GM18517 (cell line): ENCODE results near the gene SMARCD1.

Source experiments
- ATAC-seq: cut with Tn5 transposase; IDR thresholded peaks from one replicate; pipeline ENCODE4 v1.9.1; 2021; ENCODE audit warnings: mild to moderate bottlenecking, moderate library complexity; ENCODE audit not compliant: unreplicated experiment

SMARCD1 gene

GRCh38 chr12:50057000-50057841 is 27.9 kb upstream of the SMARCD1 start, which contains the start of gene ASIC1:
ASIC1 (plus strand) TSS chr12:50057596; CDS start chr12:50058767, 1,171 bp downstream.
- no peak for ATAC-seq

DNA sequence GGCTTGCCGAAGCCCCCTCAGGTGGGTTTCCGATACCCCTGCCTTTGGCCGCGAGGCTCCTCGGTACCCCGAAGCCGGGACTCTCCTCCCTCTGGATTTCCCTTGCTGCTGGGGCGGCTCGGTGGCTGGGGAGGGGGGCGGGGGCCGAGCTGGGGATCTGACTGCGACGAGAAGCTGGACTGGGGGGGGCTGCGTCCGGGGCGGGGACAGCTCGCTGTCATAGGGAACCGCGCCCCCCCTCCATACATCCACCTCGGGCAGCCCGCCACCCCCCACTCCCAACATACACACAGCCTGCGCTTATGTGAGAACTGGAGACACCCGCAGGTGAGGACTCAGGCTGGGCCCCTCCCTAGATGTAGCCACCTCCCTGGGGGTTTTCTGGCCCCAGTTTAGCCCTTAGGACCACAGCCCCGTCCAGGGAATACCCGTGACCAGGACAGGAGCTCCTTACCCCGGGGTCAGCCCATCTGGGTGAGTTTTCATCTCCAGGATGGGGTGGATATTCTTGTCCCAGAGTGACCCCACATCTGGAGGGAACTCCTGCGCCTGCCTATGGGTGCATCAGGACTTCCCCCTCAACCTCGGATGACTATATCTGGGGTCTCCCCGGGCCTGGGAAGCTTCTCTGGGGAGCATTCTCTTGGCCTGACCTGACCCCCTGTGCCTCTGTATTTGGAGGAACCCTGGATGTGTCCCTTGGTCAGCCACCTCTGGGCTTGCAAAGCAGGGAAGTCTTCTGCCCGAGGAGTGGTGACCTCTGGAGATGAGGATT is 27.1 kb upstream of the SMARCD1 start:
- ATAC-seq, result no peak

DNA sequence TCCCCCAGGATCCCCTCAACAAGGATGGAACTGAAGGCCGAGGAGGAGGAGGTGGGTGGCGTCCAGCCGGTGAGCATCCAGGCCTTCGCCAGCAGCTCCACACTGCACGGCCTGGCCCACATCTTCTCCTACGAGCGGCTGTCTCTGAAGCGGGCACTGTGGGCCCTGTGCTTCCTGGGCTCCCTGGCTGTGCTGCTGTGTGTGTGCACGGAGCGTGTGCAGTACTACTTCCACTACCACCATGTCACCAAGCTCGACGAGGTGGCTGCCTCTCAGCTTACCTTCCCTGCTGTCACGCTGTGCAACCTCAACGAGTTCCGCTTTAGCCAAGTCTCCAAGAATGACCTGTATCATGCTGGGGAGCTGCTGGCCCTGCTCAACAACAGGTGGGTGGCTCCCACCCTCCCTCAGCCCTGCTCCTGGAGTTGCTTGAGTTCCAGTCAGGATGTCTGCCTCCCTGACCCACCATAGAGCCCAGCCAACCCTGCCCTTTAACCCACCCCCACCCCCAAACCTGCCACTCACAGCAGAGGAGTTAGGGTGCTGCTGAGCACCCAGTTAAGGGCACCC is 26.3 kb upstream of the SMARCD1 start:
- ATAC-seq, result no peak

GRCh38 chr12:50059440-50060119 is 25.6 kb upstream of the SMARCD1 start:
- no peak for ATAC-seq

DNA sequence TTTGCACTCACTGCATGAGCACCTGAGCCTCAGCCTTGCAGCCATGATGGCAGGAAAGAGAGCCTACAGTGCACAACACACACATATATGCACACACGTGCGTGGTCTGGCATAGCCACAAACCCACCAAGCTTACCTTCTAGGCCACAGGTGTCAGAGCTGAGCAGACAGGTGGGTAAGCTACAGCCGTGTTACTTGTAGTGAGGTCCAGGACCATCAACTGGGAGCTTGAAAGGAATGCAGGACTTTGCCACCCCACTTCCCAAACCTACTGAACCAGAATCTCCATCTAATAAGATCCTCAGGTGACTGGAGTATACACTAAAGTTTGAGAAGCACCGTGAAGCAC is 25.0 kb upstream of the SMARCD1 start:
- ATAC-seq, result no peak

DNA sequence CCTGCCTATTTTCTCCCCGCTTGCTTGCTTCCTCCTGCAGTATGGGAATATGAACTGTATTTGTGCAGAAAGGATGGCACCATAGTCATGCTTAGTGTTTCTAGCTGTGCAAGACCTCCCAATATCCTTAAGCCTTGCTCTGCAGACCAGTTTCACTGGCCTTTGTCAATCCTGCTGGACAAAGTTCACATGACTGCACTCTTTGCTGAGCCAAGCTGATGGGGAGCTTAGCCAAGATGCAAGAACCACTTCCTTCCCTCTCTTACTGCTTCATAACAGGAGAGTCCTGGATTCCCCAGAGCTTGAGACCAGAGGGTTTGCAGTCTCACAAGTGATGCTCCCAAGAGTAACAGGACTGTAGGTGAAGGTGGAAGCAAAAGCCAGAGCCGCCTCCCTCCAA is 24.0 kb upstream of the SMARCD1 start:
- no peak for ATAC-seq

- ATAC-seq, result no peak
Observed at GRCh38 chr12:50061946-50062686, 23.0 kb upstream of the SMARCD1 start.

- no peak for ATAC-seq
Observed at GRCh38 chr12:50062728-50063460, 22.2 kb upstream of the SMARCD1 start.

- ATAC-seq, result no peak
Observed at GRCh38 chr12:50065726-50066310, 19.3 kb upstream of the SMARCD1 start.

DNA sequence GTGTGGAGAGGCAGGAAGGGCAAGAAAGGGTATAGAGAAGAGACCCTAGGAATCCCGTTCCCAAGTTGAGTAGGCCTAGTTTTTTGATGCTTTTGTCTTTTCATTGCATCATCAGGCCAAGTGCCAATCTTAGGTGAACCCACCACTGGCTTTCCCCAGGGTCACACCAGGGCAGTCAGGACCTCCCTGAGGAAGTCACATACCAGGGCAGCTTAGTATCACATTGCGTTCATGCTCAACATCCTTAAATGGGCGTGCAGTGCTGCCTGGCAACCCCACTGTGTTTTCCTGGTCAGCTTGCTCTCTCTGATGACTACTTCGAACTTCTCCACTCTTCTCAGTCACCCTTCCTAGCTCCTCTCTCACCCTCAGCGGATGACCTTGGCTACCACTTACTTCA is 18.7 kb upstream of the SMARCD1 start:
- ATAC-seq, result no peak

GRCh38 chr12:50069069-50069468 is 16.1 kb upstream of the SMARCD1 start:
- no peak for ATAC-seq

- ATAC-seq, result no peak
Observed at GRCh38 chr12:50069539-50069938, 15.6 kb upstream of the SMARCD1 start.

DNA sequence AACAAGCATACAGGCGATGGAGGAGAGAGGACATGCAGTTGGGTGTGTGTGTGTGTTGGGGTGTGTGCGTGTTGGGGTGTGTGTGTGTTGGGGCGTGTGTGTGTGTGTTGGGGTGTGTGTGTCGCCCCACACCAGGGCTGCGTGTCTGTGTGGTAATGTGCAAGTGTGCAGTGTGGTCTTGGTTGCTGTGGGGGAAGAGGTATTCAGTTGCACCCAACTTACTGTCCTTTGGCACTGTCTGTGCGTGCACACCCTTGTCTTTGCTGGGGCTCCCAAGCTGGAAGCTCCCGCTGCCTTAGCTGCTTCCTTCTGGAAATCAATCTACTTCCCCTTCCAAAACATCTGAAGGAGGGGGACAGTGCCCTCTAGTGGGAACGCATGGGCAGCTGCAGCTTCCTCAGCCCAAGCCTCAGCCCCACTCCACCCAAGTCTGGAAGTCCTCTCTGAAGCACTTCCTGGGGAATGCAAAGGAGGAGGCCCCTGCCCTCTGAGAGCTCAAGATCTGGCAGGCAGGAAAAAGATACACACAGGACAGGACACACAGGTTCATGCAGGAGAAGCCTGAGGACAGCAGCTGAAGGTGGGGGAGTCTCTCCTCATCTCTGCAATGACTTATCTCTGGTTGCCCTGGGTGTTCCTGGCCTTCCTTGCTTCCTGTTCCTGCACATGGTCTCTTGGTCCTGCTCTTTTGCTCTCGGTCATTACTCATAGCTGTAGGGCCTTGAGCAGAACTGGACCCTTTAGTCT is 14.7 kb upstream of the SMARCD1 start:
- ATAC-seq, result no peak

DNA sequence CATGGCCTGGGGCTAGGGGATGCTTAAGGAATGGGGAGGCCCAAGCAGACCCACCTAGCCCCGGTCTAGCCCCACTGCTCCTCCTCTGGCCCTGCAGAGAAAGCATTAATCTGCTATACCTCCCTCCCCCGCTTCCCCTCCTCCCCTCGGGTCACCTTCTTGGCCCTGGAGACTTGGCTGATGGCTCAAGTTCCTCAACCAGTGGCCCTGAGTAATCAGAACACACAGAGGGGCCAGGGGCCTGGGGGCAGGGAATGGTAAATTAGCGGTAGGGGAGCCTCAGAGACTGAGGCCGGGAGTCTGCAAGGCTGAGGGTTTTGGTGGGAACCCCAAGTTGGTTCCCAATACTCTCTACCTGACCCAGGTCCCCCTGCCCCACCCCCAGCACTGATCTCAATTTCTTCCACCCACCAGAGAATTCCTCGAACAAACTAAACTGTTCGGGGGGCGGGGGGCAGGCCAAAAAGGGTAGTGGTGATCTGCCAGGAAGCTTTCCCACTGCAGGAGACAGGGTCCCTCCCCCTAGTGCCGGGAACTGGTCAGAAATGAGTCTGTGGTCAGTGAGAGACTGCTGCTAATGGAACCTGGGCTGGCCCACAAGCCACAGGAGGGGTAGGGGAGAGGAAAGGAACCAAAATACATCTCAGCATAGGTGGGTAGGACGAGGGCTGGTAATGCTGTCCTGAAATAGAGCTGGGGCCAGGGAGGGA is 12.8 kb upstream of the SMARCD1 start:
- no peak for ATAC-seq

GRCh38 chr12:50073206-50073605 is 11.9 kb upstream of the SMARCD1 start:
- no peak for ATAC-seq

GRCh38 chr12:50073712-50074111 is 11.4 kb upstream of the SMARCD1 start:
- ATAC-seq, result no peak

DNA sequence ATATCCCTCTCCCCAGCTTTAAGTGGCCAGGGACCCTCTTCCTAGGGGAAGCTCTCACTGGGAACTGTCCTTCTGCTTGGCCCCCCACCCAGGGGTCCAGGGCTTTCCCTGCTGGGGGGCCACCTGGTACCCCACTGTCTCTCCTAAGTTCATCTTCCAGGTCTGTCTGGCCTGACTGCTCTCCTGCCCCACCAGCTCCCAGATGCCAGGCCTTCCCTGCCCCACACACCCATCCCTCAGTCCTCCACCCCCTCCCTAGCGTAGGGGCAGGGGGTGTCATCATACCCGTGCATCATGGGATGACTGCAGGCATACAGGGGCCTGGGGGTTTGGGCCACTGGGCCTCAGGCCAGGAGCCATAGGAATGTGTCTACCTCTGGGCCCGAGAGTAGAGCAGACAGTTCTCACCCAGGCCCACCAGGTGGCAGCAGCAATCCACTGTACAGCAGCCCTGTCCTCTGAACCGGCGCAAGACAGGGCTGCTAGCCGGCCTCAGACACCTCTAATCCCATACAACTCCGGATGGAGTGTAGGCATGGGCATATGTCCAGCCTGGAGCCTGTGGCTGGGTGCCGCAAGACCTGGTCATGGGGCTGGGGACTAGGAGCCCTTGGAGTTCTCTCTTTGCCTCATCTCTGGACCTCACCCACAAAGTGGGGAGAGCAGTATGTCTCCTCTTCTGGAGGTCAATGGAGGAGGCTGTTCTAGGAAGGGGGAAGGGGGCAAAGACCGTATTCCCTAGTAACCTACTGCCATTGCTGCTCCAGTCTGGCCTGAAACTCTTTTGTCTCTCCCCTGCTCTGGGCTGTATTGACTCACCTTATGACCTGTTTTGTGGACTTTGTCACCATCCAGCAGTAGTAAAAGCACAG is 10.0 kb upstream of the SMARCD1 start:
- ATAC-seq, result peak; percentile 87
